A549 (cell line): Measurements from ENCODE around the gene PTPRN2. TPM values are rescaled to one million over a fixed set of nuclear protein-coding genes. Genes with fewer than 3 reads are reported as not detected.

Source experiments
- polyA plus RNA-seq, 4 experiments: library from polyadenylated mRNA; depleted of rRNA in 3 of 4; stranded (reverse); fragments of >200 nt; fragmentation: RNase III in 1 of 4; extraction: RNeasy Plus Mini Kit Qiagen cat#74134 plus additional on column Dnase treatment in 1 of 4; gene quantifications; 2 replicates in 3 of 4; 3 replicates in 1 of 4; pipeline ENCODE4 v1.2.3, GENCODE V29; 2011 to 2017
- small RNA-seq, 6 experiments: library from RNA; depleted of rRNA; stranded (forward); fragments of <200 nt; gene quantifications; one replicate each; pipeline ENCODE3, GENCODE V24; 2012

PTPRN2 gene
- polyA plus RNA-seq, 2 of the 4 experiments (the other 2 are of a cell fraction): 0.41 to 1.2 TPM

Small RNAs within 50 kb of the gene (small RNA-seq; reads per million reads assigned to genes)
- gene MIR153-2 (0 reads per million in 6 experiments), gene MIR5707 (0 reads per million in 6 experiments), gene MIR595 (0 reads per million in 6 experiments), gene THAP5P1 (0 to 1.0 (median 0) reads per million in 6 experiments)

Other genes with a start within 250 kb of the PTPRN2 start
- gene NCAPG2, start 117.0 kb upstream of the PTPRN2 start, polyA plus RNA-seq (2011; rRNA removed): 49.2 and 63.0 TPM in 2 replicates
- 49.4 to 54.0 TPM (median 53.8 TPM) in 3 replicates for gene NCAPG2, start 117.0 kb upstream of the PTPRN2 start, polyA plus RNA-seq (2017; fragmentation: RNase III; extraction: RNeasy Plus Mini Kit Qiagen cat#74134 plus additional on column Dnase treatment)
- 73.2 and 77.0 TPM in 2 replicates for gene ESYT2, start 241.7 kb upstream of the PTPRN2 start, polyA plus RNA-seq (2011; rRNA removed)
- 41.8 to 48.3 TPM (median 45.8 TPM) in 3 replicates for gene ESYT2, start 241.7 kb upstream of the PTPRN2 start, polyA plus RNA-seq (2017; fragmentation: RNase III; extraction: RNeasy Plus Mini Kit Qiagen cat#74134 plus additional on column Dnase treatment)